Panc1 (cell line): ENCODE results near the gene SART3. TPM values are rescaled to one million over a fixed set of nuclear protein-coding genes. Genes with fewer than 3 reads are reported as not detected.

Experiments
- ATAC-seq: fragments of 200-7000 bp; cut with Tn5 transposase; 2 replicates; pipeline ENCODE4 v1.9.1; 2020; ENCODE audit warnings: mild to moderate bottlenecking, moderate library complexity
- BruUV-seq: library from RNA; stranded (reverse); fragments of 400-500 nt; replicated peaks from 2 replicates; lab custom pipeline; 2021; lab: Mats Ljungman, UMichigan
- CTCF ChIA-PET: fragments of 300-600 bp; sonication (Branson Sonifier 250); formaldehyde crosslinking; loops from one replicate; lab custom pipeline; 2022; ENCODE audit warnings: antibody characterized with exemption; lab: Charles Lee
- POLR2A ChIA-PET: fragments of 300-600 bp; sonication (Branson Sonifier 250); formaldehyde crosslinking; loops from one replicate; lab custom pipeline; 2022; ENCODE audit warnings: antibody characterized with exemption; lab: Charles Lee
- DNase-seq: peaks from one replicate; pipeline ENCODE4 v3.0.0-alpha.2; 2010; ENCODE audit warnings: low read depth, low spot score
- H3K27ac ChIP-seq: 2 replicates; pipeline ENCODE4 v1.5.1; 2011; ENCODE audit warnings: mild to moderate bottlenecking, low read length, inconsistent platforms
- H3K27me3 ChIP-seq: fragments of 200-500 bp; sonication (Bioruptor generic); 2 replicates; pipeline ENCODE4 v1.6.0; 2014; ENCODE audit warnings: low read length, inconsistent platforms; ENCODE audit not compliant: control insufficient read depth, insufficient read depth
- H3K36me3 ChIP-seq: fragments of 200-500 bp; sonication (Bioruptor generic); 2 replicates; pipeline ENCODE4 v1.5.1; 2014; ENCODE audit warnings: inconsistent platforms, mild to moderate bottlenecking, low read length, moderate library complexity; ENCODE audit not compliant: control insufficient read depth, insufficient read depth
- H3K4me1 ChIP-seq: 2 replicates; pipeline ENCODE4 v1.5.1; 2011; ENCODE audit warnings: inconsistent platforms, mild to moderate bottlenecking, low read length, moderate library complexity; ENCODE audit not compliant: control insufficient read depth, insufficient read depth
- H3K4me3 ChIP-seq, 2 experiments: 2 replicates each; pipeline ENCODE4 v1.5.1; 2011 to 2012; ENCODE audit warnings: low read depth in 2 of 2, low read length in 2 of 2, mild to moderate bottlenecking in 2 of 2, inconsistent platforms in 1 of 2, moderate library complexity in 1 of 2
- H3K9me3 ChIP-seq: fragments of 200-500 bp; sonication (Bioruptor generic); 2 replicates; pipeline ENCODE4 v1.5.1; 2014; ENCODE audit warnings: low read depth, mild to moderate bottlenecking, inconsistent platforms, low read length, moderate library complexity; ENCODE audit not compliant: control insufficient read depth, insufficient read depth
- CTCF ChIP-seq: fragments of 450-650 bp; IDR thresholded peaks from 2 replicates; pipeline ENCODE4 v1.5.1; 2017; ENCODE audit warnings: mild to moderate bottlenecking
- POLR2AphosphoS5 ChIP-seq: IDR thresholded peaks from 2 replicates; pipeline ENCODE4 v1.6.1; 2012; ENCODE audit warnings: mild to moderate bottlenecking, low read depth, low read length, moderate library complexity
- REST ChIP-seq, 2 experiments: IDR thresholded peaks; 2 replicates each; pipeline ENCODE4 v1.6.1; 2011 to 2012; ENCODE audit warnings: low read depth in 2 of 2, control low read depth in 1 of 2, low read length in 1 of 2, mild to moderate bottlenecking in 1 of 2, moderate library complexity in 1 of 2; ENCODE audit not compliant: insufficient read depth in 1 of 2
- SIN3A ChIP-seq: IDR thresholded peaks from 2 replicates; pipeline ENCODE4 v1.6.1; 2012; ENCODE audit warnings: low read depth, mild to moderate bottlenecking, low read length, moderate library complexity, borderline replicate concordance; ENCODE audit not compliant: insufficient read depth
- TCF7L2 ChIP-seq: IDR thresholded peaks from 2 replicates; pipeline ENCODE4 v1.6.1; 2011; ENCODE audit warnings: mild to moderate bottlenecking, low read depth, low read length, inconsistent platforms
- in situ Hi-C: cut with HindIII; loops from 2 replicates; pipeline ENCODE4 v1.10.0; 2016; ENCODE audit warnings: low sequenced_read_pairs, low pct_unique_long_range_greater_than_20kb
- intact Hi-C: fragments of 100-400 bp; cut with micrococcal nuclease; formaldehyde crosslinking; loops from one replicate; pipeline ENCODE4 v1.10.0; 2022; ENCODE audit not compliant: unreplicated experiment
- total RNA-seq: library from RNA; stranded (reverse); gene quantifications from one replicate; pipeline ENCODE4 v1.2.1, GENCODE V29; 2021; ENCODE audit not compliant: unreplicated experiment

The SART3 gene
- total RNA-seq, 1 experiment from 2014 or later = 55.9 TPM

- no TSS peak for BruUV-seq
- Histone ChIP-seq H3K4me3 (no peak overlapping the region), H3K4me1 (peaks cover 15% of the 10 kb centered on the region), H3K27ac (no peak overlapping the region), H3K36me3 (peaks cover 27% of the 10 kb centered on the region), H3K27me3 (no peaks in the 10 kb centered on the region), H3K9me3 (no peaks in the 10 kb centered on the region)
- in situ Hi-C loops (no loop called here), intact Hi-C loops (no loop called here)
- DNase-seq = no peak
- no peak for ATAC-seq
- CTCF ChIA-PET = interaction anchor here (1.5 kb wide), 1 partner anchor 49 kb away, joined by 5 read pairs; no protein-coding TSS in a partner anchor
- POLR2A ChIA-PET = interaction anchor here (0.5 to 0.6 kb wide), 2 partner anchors 17 to 119 kb away, joined by 3 to 7 read pairs; no protein-coding TSS in a partner anchor
- TF ChIP-seq CTCF (no peak), POLR2AphosphoS5 (no peak), SIN3A (no peak), REST (IDR thresholded peaks at IDR 0.05; ENCODE audit: insufficient read depth in 1 of 2, low read depth in 2 of 2, low read length in 1 of 2) (no peak), TCF7L2 (no peak)
Observed at GRCh38 chr12:108568338-108569154, 7.6 kb upstream of the SART3 start.

DNA sequence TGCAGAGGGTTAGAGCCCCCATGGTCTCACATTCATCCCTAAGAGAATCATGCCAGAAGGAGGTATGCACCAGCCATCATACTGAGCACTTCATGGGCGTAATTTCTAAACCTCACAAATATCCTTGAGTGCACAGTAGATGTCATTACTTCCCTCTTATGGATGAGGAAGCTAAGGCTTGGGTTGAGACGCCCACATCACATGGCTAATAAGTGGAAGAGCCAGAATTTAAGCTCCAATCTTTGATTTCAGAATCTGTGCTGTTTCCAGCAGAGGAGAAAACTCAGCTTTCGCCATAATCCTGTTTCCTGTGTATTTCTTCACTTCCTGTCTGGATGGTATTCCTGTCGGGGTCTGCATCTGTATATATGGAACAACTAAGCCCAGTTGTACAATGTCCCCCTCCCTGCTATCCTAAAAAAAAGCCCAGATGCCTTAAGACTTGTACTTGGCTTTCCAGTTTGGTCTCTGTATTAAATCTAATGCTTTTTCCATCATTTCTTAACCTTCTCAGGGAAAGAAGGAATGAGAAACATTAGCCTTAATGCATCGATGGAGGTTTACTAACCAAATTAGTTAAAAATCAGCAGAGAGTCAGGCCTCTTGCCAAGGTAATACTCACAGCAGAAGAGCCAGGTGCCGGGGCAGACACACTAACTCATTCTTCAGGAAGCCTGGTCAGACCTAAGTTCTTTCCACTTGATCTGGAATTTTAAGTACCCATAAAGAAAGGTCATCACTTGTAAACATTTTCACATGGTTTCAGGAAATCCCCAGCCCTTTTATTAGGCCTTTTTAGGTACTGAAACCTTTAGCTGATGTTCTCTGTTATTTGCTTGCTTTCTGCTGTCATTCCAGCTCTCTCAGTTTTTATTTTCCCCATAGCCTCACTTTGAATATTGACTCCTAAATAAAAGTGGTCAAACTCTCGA lies 6.7 kb upstream of the SART3 start:
- no peak for TF ChIP-seq POLR2AphosphoS5
- in situ Hi-C loops (no loop called here), intact Hi-C loops (no loop called here)
- ChIA-PET CTCF (no interaction called here), POLR2A (interaction anchor here (0.5 to 0.6 kb wide), 2 partner anchors 18 to 120 kb away, joined by 3 to 7 read pairs; no protein-coding TSS in a partner anchor)
- Histone ChIP-seq H3K27me3 (no peaks in the 10 kb centered on the region), H3K9me3 (no peaks in the 10 kb centered on the region), H3K36me3 (peaks cover 30% of the 10 kb centered on the region), H3K27ac (no peak overlapping the region), H3K4me3 (no peak overlapping the region), H3K4me1 (peaks cover 19% of the 10 kb centered on the region)
- no TSS peak for BruUV-seq
- ATAC-seq = no peak
- DNase-seq = no peak
